DOHH2 (cell line): ENCODE results near the gene EML4.
"Not testable (repeated sequence)": the region's sequence is repeated elsewhere in the genome, so short reads cannot be mapped to it uniquely, and the experiment has no call there.

Experiments
- H3F3A ChIP-seq: fragments of 200-600 bp; sonication (generic), shearing (Covaris generic); 2 replicates; pipeline ENCODE4 v1.6.0; 2016; ENCODE audit warnings: antibody characterized with exemption, mild to moderate bottlenecking; ENCODE audit not compliant: control insufficient read depth, insufficient read depth
- H3K27ac ChIP-seq: fragments of 200-600 bp; sonication (generic); 2 replicates; pipeline ENCODE4 v1.5.1; 2014; ENCODE audit warnings: low read depth, mild to moderate bottlenecking, low read length, moderate library complexity
- H3K27me3 ChIP-seq: fragments of 200-600 bp; sonication (generic); 2 replicates; pipeline ENCODE4 v1.6.1; 2014; ENCODE audit warnings: mild to moderate bottlenecking, low read length, mixed read lengths; ENCODE audit not compliant: control insufficient read depth
- H3K36me3 ChIP-seq: fragments of 200-600 bp; sonication (generic); 2 replicates; pipeline ENCODE4 v1.6.1; 2014; ENCODE audit warnings: mild to moderate bottlenecking, low read length, moderate library complexity, mixed read lengths; ENCODE audit not compliant: control insufficient read depth
- H3K4me1 ChIP-seq: fragments of 200-600 bp; sonication (generic); 2 replicates; pipeline ENCODE4 v1.6.1; 2014; ENCODE audit warnings: mild to moderate bottlenecking, low read length, mixed read lengths; ENCODE audit not compliant: control insufficient read depth
- H3K4me2 ChIP-seq: fragments of 200-600 bp; sonication (generic); 2 replicates; pipeline ENCODE4 v1.6.0; 2014; ENCODE audit warnings: mild to moderate bottlenecking, low read length, moderate library complexity
- H3K4me3 ChIP-seq: fragments of 200-600 bp; sonication (generic); 2 replicates; pipeline ENCODE4 v1.5.1; 2014; ENCODE audit warnings: mild to moderate bottlenecking, low read length, mixed read lengths
- H3K79me2 ChIP-seq: fragments of 200-600 bp; sonication (generic); 2 replicates; pipeline ENCODE4 v1.6.1; 2014; ENCODE audit warnings: mild to moderate bottlenecking, low read length, mixed read lengths; ENCODE audit not compliant: control insufficient read depth
- H3K9me2 ChIP-seq: fragments of 200-600 bp; sonication (generic); replicated peaks from 2 replicates; pipeline ENCODE4 v1.6.1; 2014; ENCODE audit warnings: mild to moderate bottlenecking, low read length, mixed read lengths; ENCODE audit not compliant: control insufficient read depth
- H3K9me3 ChIP-seq: fragments of 200-600 bp; sonication (generic); 2 replicates; pipeline ENCODE4 v1.6.1; 2014; ENCODE audit warnings: antibody characterized with exemption, low read length, mixed read lengths; ENCODE audit not compliant: control insufficient read depth, insufficient read depth
- H4K20me1 ChIP-seq: fragments of 200-600 bp; sonication (generic); 2 replicates; pipeline ENCODE4 v1.6.0; 2014; ENCODE audit warnings: low read depth, mild to moderate bottlenecking, antibody characterized with exemption, low read length, moderate library complexity; ENCODE audit not compliant: control insufficient read depth, insufficient read depth
- EZH2phosphoT487 ChIP-seq: fragments of 200-600 bp; sonication (generic); IDR thresholded peaks from 2 replicates; pipeline ENCODE4 v1.6.1; 2017; ENCODE audit warnings: borderline replicate concordance, mild to moderate bottlenecking, antibody characterized with exemption, low read length, moderate library complexity, mixed read lengths
- TF ChIP-seq, protein P1 (sequence below): fragments of 200-600 bp; sonication (generic); IDR thresholded peaks from one replicate; pipeline ENCODE4 v1.5.1; 2014; ENCODE audit warnings: antibody characterized with exemption, mild to moderate bottlenecking, low read depth, low read length; ENCODE audit not compliant: poor library complexity, severe bottlenecking

Gene EML4

DNA sequence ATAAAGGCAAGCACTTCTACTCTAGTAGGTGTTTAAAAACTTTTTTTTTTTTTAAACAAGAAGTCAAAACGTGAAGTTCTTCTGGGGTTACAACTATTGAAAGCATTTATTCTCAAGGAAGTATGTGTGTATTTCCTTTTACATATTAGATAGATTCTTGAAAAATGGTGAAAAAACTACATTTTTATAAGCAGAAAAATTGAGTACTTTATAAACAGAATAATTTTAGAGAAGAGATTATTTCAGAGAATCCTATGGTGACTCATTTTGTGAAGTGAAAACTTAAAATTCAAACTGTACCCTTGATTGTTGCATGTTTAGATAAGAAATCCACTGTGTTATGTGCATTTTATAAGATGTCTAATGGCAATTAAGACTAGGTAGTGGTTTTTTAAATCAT is 2.9 kb downstream of the EML4 start:
- peaks cover 30% of the 10 kb centered on the region for H3K4me1 ChIP-seq

DNA sequence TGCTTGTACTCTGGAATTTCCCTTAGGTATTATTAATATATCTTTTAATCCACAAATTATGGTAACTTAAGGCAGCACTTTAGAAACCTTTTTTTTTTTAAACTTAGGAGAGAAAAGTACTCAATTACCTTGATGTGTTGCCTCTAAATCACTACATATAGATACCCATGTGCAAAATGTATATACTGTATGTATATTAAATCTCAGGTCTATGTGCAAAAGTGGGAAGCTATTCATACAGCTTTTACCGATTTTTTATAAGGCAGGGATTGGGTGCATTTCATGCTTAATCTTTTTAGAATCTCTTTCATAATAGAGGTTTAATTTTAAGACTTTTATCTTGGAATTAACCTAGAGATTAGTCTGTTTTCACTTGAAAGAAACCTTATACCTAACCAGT is 3.4 kb downstream of the EML4 start:
- Histone ChIP-seq H3K9me3 (peaks cover 6% of the 10 kb centered on the region; the same call in 1 of the 2 replicates), H3K4me2 (no peak overlapping the region), H4K20me1 (0 out of 2 replicates have a peak, but pooled peaks cover 8% of the 10 kb centered on the region)

More for the DNA sequence above, 2.9 kb downstream of the EML4 start:
- Histone ChIP-seq H4K20me1 (0 out of 2 replicates have a peak, but pooled peaks cover 8% of the 10 kb centered on the region), H3K27me3 (peaks cover 6% of the 10 kb centered on the region), H3K4me3 (no peak overlapping the region), H3K79me2 (peaks cover 58% of the 10 kb centered on the region), H3F3A (peaks cover 2% of the 10 kb centered on the region; the same call in 1 of the 2 replicates), H3K36me3 (no peaks in the 10 kb centered on the region), H3K27ac (no peak overlapping the region), H3K9me2 (no peaks in the 10 kb centered on the region), H3K4me2 (0 out of 2 replicates have a peak overlapping the region, but pooled peaks have one; percentile 87), H3K9me3 (peaks cover 6% of the 10 kb centered on the region; the same call in 1 of the 2 replicates)
- TF ChIP-seq EZH2phosphoT487, result no peak
- TF ChIP-seq, protein P1, sequence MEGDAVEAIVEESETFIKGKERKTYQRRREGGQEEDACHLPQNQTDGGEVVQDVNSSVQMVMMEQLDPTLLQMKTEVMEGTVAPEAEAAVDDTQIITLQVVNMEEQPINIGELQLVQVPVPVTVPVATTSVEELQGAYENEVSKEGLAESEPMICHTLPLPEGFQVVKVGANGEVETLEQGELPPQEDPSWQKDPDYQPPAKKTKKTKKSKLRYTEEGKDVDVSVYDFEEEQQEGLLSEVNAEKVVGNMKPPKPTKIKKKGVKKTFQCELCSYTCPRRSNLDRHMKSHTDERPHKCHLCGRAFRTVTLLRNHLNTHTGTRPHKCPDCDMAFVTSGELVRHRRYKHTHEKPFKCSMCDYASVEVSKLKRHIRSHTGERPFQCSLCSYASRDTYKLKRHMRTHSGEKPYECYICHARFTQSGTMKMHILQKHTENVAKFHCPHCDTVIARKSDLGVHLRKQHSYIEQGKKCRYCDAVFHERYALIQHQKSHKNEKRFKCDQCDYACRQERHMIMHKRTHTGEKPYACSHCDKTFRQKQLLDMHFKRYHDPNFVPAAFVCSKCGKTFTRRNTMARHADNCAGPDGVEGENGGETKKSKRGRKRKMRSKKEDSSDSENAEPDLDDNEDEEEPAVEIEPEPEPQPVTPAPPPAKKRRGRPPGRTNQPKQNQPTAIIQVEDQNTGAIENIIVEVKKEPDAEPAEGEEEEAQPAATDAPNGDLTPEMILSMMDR, result no peak

DNA sequence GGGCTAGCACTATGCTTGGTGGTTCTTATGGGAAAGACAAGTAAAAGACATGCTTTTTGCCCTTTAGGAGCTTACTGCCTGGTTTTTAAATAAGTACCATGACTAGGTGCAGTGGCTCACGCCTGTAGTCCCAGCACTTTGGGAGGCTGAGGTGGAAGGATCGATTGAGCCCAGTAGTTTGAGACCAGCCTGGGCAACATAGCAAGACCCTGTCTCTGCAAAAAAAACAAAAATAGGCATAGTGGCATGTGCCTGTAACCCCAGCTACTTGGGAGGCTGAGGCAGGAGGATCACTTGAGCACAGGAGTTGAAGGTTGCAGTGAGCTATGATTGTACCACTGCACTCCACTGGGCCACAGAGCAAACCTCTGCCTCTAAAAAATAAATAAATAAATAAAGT is 4.3 kb downstream of the EML4 start:
- H3F3A ChIP-seq, H3K36me3 ChIP-seq, H3K27ac ChIP-seq, H3K27me3 ChIP-seq, H3K9me3 ChIP-seq, H3K9me2 ChIP-seq, H3K4me2 ChIP-seq, H3K4me3 ChIP-seq, H4K20me1 ChIP-seq: not testable (repeated sequence)
- Histone ChIP-seq H3K4me1 (peaks cover 30% of the 10 kb centered on the region), H3K79me2 (peaks cover 65% of the 10 kb centered on the region)

More for the DNA sequence above, 3.4 kb downstream of the EML4 start:
- peaks cover 60% of the 10 kb centered on the region for H3K79me2 ChIP-seq
- no peaks in the 10 kb centered on the region for H3K36me3 ChIP-seq
- H3K27ac ChIP-seq, result no peak overlapping the region
- H3K27me3 ChIP-seq, result peaks cover 3% of the 10 kb centered on the region
- H3K9me2 ChIP-seq, result no peaks in the 10 kb centered on the region
- no peaks in the 10 kb centered on the region; the same call in 1 of the 2 replicates for H3F3A ChIP-seq
- no peak for TF ChIP-seq EZH2phosphoT487
- TF ChIP-seq, protein P1, result no peak
- peaks cover 30% of the 10 kb centered on the region for H3K4me1 ChIP-seq
- no peak overlapping the region for H3K4me3 ChIP-seq

DNA sequence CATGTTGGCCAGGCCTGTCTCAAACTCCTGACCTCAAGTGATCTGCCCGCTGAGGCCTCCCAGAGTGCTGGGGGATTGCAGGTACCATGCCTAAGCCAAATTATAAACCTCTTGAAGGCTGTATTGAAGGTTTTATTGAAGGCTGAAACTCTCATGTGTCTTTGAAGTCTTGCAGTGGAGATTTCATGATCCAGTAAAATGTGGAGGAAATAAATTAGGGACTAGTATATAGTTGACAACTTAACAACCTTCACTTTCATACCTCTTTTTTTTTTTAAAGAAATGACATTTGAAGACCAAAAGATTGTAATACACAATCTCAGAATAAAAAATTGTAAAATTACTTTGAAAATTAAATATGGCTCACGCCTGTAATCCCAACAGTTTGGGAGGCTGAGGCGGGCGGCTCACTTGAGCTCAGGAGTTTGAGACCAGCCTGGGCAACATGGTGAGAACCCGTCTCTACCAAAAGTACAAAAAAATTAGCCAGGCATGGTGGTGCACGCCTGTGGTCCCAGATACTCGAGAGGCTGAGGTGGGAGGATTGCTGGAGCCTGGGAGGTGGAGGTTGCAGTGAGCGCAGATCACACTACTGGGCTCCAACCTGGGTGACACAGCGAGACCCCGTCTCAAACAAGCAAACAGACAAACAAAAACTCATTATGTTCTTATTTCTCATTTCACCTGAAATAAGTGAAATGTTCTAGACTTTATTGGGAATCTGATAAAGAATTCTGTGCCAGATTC is 8.0 kb downstream of the EML4 start:
- Histone ChIP-seq H3K27ac (no peak overlapping the region), H3K4me1 (0 out of 2 replicates have a peak, but pooled peaks cover 1% of the 10 kb centered on the region), H3K9me2 (no peaks in the 10 kb centered on the region), H4K20me1 (peaks cover 6% of the 10 kb centered on the region; the same call in 1 of the 2 replicates), H3K79me2 (peaks cover 46% of the 10 kb centered on the region), H3K4me3 (no peak overlapping the region), H3K36me3 (no peaks in the 10 kb centered on the region), H3K4me2 (no peak overlapping the region), H3F3A (no peaks in the 10 kb centered on the region; the same call in 1 of the 2 replicates), H3K27me3 (no peaks in the 10 kb centered on the region), H3K9me3 (no peaks in the 10 kb centered on the region)
- TF ChIP-seq, protein P1, result no peak
- TF ChIP-seq EZH2phosphoT487, result no peak
